GM11168 (cell line): ENCODE measurements around the gene MAST2.
"Not testable (repeated sequence)": the region's sequence is repeated elsewhere in the genome, so short reads cannot be mapped to it uniquely, and the experiment has no call there.

Experiments used
- in situ Hi-C: fragments of 300-500 bp; cut with MboI; formaldehyde crosslinking; loops from one replicate; pipeline ENCODE4 v1.12.0; 2022; ENCODE audit warnings: low sequenced_read_pairs; ENCODE audit not compliant: unreplicated experiment

Gene MAST2

DNA sequence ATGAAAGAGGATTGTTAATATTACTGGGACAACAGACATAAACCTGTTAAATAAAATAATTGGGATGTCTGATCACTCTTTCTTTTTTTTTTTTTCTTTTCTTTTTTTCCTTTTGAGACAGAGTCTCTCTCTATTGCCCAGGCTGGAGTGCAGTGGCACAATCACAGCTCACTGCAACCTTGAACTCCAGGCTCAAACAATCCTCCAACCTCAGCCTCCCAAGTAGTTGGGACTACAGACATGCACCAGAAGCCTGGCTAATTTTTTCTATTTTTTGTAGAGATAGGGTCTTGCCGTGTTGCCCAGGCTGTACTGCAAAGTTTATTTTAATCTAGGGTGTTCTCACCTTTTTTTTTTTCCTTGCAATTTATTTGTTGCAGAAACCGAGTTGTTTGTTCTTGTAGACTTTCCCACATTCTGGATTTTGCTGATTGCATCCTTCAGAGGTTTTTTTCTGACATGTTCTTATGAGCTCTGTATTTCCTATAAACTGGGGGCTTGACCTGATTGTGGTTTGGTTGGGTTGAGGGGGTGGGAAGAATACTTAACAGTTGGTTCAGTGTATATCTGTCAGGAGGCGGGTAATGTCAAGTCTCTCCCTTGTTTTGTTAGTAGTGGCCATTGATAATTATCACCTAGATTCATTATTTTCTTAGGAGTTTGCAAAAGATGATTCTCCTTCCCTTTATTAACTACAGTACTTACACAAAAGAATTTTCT, 125.2 kb downstream of the MAST2 start:
- in situ Hi-C loops = no loop called here

DNA sequence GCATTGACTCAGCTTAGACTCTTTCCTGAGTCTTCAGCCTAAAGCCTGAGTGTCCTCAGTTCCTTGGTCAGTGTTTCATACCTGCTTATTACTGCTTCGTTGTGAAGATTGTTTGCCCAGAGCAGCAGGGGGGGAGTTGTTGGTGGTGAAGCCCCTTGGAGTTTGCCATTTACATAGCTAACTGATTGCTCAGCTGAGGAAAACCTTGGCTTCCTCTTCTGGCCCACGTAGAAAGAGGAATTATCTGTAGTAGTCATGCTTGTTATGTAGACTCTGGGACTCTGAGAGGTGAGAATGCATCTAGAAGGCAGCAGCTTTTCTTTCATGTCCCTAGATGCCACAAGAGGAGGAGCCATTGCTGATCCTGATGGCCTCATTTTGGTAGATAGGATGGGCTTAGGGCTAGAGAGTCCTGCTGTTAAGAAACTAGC, 125.9 kb downstream of the MAST2 start:
- in situ Hi-C loops = no loop called here

DNA sequence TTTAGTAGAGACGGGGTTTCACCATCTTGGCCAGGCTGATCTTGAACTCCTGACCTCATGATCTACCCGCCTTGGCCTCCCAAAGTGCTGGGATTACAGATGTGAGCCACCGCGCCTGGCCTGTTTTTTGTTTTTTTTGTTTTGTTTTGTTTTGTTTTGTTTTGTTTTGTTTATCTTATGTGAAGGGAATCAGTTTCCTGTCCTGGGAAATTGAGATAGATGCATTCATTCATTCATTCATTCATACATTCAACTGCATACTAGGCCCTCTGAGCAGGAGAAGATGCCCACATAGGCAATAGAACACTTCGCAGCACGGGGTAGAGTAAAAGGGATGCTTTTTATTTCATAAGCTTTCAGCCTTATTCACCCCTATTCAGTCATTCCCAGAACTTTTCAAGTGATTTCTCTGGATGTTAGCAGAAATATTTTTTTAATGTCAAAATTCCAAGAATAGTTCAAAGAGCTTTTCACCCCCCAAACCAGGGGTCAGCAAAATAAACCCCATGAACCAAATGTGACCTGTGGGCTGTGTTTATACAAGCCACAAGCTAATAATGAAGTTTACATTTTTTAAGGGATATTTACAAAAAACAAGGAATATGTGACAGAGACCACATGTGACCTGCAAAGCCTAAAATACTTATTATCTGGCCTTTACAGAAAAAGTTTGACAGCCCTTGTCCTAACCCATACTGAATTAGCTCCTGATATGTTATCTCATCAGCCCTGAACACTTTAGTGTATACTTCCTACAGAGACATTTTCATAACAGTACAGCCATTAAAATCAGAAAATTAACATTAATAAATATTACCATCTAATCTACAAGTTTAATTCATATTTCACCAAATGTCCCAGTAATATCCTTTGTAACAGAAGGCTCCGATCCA, 127.1 kb downstream of the MAST2 start:
- in situ Hi-C loops = no loop called here

GRCh38 chr1:45932205-45932604, 128.8 kb downstream of the MAST2 start:
- in situ Hi-C loops = not testable (repeated sequence)

- in situ Hi-C loops = no loop called here
Observed at GRCh38 chr1:45934947-45935346, 131.5 kb downstream of the MAST2 start.

DNA sequence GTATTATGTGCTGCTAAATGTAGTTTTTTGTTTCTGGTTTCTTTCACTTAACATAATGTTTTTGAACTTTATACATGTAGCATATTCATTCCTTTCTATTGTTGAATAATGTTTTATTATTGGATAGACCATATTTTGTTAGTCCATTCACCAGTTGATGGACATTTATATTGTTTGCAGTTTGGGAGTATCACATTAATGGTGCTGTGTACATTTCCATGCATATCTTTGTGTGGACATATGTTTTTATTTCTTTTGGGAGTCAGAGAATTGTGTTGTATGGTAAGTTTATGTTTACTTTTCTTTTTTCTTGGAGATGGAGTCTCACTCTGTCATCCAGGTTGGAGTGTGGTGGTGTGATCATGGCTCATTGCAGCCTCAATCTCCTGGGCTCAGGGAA, 134.6 kb downstream of the MAST2 start:
- in situ Hi-C loops = no loop called here

DNA sequence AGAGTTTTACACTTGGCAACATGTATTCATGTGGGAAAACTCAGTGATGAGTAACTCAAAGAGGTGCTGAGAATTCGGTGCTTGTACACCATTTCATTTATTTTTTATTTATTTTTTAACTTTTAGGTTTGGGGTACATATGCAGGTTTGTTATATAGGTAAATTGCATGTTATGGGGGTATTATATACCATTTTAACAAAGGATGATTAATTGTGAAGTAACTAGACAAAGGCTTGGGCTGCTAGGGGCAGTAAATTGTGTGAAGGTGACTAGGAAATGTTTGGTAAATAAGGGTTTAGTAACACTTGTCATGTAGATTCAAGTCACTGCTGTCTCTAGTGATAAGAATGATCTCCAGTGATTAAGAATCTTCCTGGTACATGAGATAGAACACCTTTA, 139.0 kb downstream of the MAST2 start:
- in situ Hi-C loops = no loop called here

DNA sequence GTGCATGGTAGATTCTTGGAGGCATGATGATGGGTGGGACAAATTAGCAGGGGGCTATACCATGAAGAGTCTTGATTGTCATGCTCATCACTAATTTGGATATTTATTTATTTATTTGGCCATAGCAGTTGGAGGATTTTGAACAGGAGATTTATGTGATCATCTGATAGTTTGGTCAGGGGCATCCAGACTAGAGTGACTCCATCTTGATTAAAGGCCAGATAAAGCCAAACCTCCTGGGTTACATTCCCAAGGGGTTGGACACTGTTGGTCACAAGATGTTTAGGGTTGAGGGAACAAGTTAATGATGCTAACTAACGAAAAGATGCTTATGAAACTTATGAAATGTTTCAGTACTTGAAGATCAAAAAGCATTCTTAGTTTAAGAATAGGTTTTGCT, 139.8 kb downstream of the MAST2 start:
- in situ Hi-C loops = no loop called here

- in situ Hi-C loops = no loop called here
Observed at GRCh38 chr1:45945426-45945825, 142.0 kb downstream of the MAST2 start.

GRCh38 chr1:45949462-45949861, 146.1 kb downstream of the MAST2 start:
- in situ Hi-C loops = not testable (repeated sequence)

DNA sequence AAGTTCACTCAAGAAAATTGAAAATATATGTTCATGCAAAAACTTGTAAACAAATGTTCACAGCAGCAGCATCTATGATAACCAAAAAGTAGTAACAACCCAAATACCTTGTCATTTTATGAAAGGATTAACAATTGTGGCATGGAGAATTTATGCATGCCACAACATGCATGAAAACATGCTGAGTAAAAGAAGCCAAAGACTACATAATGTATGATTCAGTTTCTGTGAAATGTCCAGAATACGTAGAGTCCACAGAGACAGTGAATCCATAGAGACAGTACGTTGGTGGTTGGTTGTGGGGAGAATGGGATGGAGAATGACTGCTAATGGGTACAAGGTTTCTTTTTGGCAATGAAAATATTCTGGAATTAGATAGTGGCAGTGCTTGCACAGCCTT, 148.7 kb downstream of the MAST2 start:
- in situ Hi-C loops = no loop called here

GRCh38 chr1:45953934-45954847, 150.8 kb downstream of the MAST2 start:
- in situ Hi-C loops = no loop called here

DNA sequence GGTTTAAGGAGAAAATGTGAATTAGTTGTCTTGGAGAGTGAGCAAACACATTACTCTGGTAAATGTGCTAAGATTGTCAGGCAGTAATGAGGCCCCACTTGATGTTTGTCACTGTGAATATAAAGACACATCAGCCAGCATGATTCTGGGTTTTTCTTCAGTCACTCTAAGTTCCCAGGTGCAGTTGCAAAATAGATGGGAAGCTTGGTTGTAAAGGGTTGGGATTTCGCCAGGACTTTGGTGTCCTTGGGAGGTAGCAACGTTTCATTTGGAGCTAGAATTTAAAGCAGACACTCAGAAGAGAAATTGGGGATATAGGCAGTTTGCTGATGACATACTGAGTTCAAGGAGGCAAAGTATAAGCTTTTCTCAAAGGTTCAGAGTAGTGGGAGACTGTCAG, 154.3 kb downstream of the MAST2 start:
- in situ Hi-C loops = no loop called here

GRCh38 chr1:45958317-45958716, 154.9 kb downstream of the MAST2 start:
- in situ Hi-C loops = no loop called here

- in situ Hi-C loops = no loop called here
Observed at GRCh38 chr1:45960930-45961715, 157.7 kb downstream of the MAST2 start.

DNA sequence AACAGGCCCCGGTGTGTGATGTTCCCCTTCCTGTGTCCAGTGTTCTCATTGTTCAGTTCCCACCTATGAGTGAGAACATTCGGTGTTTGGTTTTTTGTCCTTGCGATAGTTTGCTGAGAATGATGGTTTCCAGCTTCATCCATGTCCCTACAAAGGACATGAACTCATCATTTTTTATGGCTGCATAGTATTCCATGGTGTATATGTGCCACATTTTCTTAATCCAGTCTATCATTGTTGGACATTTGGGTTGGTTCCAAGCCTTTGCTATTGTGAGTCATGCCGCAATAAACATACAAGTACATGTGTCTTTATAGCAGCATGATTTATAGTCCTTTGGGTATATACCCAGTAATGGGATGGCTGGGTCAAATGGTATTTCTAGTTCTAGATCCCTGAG, 158.5 kb downstream of the MAST2 start:
- in situ Hi-C loops = not testable (repeated sequence)

GRCh38 chr1:45968941-45969666, 165.7 kb downstream of the MAST2 start:
- in situ Hi-C loops = no loop called here

GRCh38 chr1:45969866-45970265, 166.5 kb downstream of the MAST2 start:
- in situ Hi-C loops = no loop called here

GRCh38 chr1:45971335-45971734, 167.9 kb downstream of the MAST2 start:
- in situ Hi-C loops = no loop called here
